Colonic mucosa (tissue), 4 donors: ENCODE measurements around the gene HHIP. TPM values are rescaled to one million over a fixed set of nuclear protein-coding genes. Genes with fewer than 3 reads are reported as not detected.
A peak's percentile ranks its signal among the peaks of the same experiment; 100 is the strongest.

ENCODE experiments used
- DNase-seq: peaks from one replicate; pipeline ENCODE4 v3.0.0-alpha.2; 2020
- H3K27ac ChIP-seq: fragments of 200-600 bp; one replicate; pipeline ENCODE4 v1.8.0; 2021
- H3K27me3 ChIP-seq: fragments of 200-600 bp; one replicate; pipeline ENCODE4 v1.8.0; 2021
- H3K36me3 ChIP-seq: fragments of 200-600 bp; one replicate; pipeline ENCODE4 v1.8.0; 2021
- H3K4me1 ChIP-seq: fragments of 200-600 bp; one replicate; pipeline ENCODE4 v1.8.0; 2021; ENCODE audit warnings: mild to moderate bottlenecking
- H3K4me3 ChIP-seq: fragments of 200-600 bp; one replicate; pipeline ENCODE4 v1.8.0; 2021
- H3K9ac ChIP-seq, 2 donors: one replicate each; pipeline ENCODE4 v1.7.0; 2013; ENCODE audit warnings: control low read depth in 2 of 2, low read depth in 2 of 2, low read length in 2 of 2
- H3K9me3 ChIP-seq: fragments of 200-600 bp; one replicate; pipeline ENCODE4 v1.8.0; 2021
- intact Hi-C: fragments of 100-400 bp; cut with DNase I; formaldehyde crosslinking; loops from one replicate; pipeline ENCODE4 v1.14.1; 2022
- total RNA-seq, 2 donors: library from RNA; stranded (reverse); fragmentation: NEBNext Ultra II Directional in 1 of 2; extraction: Animal tissue kit (Norgen Biotek cat#: 25700) in 1 of 2; gene quantifications; one replicate each; pipeline ENCODE4 v1.2.1, GENCODE V29; 2021
- TF ChIP-seq, protein P1 (sequence below): fragments of 200-600 bp; IDR thresholded peaks from one replicate; pipeline ENCODE4 v1.8.0; 2022; ENCODE audit warnings: antibody characterized with exemption, mild to moderate bottlenecking
- donor health status: healthy.
- donor health status: DM: no; HTN: no; CAD: no.
- donor health status: DM: no; HTN: no; CAD: no.

The HHIP gene
- total RNA-seq, 2 donors from 2014 or later: 4.2 to 5.9 TPM

DNA sequence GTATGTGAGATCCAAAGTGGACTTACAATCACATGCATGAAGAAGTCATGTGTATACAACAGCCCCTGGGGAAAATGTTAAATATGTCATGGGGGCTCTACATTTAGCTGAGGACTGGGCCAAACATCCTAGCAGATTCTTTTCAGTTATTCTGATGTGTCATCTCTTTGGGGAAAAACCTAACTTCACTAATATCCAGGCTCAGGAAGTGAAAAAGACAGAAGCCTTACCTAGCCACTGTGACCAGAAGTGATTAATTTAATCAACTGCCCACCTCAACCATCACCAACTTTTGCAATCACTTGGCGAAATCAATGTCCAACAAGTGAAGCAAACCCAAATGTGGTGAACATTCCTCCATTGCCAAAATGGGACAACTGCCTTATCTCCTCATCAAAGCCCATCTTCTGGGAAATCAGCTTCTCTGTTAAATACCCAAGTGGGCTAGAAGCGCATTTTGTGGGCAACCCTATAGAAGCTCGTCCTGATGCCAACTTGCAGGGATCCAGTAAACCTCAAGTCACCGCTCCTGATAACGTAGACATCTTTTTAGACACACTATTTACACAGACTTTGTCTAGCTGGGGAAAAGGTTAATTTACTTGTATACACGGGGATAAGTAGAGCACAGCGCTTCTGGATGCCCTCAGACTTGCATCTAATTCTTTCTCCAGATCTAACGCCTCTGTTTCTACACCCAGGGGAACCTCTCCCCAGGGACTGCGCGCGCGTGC lies 1.4 kb upstream of the HHIP start:
- no peak for DNase-seq
- H3K27ac ChIP-seq: no peak overlapping the region
- H3K4me1 ChIP-seq: no peaks in the 10 kb centered on the region
- H3K4me3 ChIP-seq: no peak overlapping the region
- no peaks in the 10 kb centered on the region for H3K36me3 ChIP-seq
- TF ChIP-seq, protein P1, sequence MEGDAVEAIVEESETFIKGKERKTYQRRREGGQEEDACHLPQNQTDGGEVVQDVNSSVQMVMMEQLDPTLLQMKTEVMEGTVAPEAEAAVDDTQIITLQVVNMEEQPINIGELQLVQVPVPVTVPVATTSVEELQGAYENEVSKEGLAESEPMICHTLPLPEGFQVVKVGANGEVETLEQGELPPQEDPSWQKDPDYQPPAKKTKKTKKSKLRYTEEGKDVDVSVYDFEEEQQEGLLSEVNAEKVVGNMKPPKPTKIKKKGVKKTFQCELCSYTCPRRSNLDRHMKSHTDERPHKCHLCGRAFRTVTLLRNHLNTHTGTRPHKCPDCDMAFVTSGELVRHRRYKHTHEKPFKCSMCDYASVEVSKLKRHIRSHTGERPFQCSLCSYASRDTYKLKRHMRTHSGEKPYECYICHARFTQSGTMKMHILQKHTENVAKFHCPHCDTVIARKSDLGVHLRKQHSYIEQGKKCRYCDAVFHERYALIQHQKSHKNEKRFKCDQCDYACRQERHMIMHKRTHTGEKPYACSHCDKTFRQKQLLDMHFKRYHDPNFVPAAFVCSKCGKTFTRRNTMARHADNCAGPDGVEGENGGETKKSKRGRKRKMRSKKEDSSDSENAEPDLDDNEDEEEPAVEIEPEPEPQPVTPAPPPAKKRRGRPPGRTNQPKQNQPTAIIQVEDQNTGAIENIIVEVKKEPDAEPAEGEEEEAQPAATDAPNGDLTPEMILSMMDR: no peak
- intact Hi-C loops: no loop called here
- no peaks in the 10 kb centered on the region for H3K9me3 ChIP-seq
- H3K27me3 ChIP-seq: peaks cover 25% of the 10 kb centered on the region
- H3K9ac ChIP-seq: no peak overlapping the region

- no peaks in the 10 kb centered on the region for H3K36me3 ChIP-seq
- no peaks in the 10 kb centered on the region for H3K4me1 ChIP-seq
- intact Hi-C loops: no loop called here
- H3K27ac ChIP-seq: no peak overlapping the region
- no peak overlapping the region for H3K9ac ChIP-seq
- H3K4me3 ChIP-seq: peak overlapping the region; percentile 27
- TF ChIP-seq, protein P1: no peak
- DNase-seq: no peak
- H3K9me3 ChIP-seq: no peaks in the 10 kb centered on the region
- H3K27me3 ChIP-seq: peaks cover 25% of the 10 kb centered on the region
These were observed 790 bp upstream of the HHIP start for GRCh38 chr4:144645102-144645630.

DNA sequence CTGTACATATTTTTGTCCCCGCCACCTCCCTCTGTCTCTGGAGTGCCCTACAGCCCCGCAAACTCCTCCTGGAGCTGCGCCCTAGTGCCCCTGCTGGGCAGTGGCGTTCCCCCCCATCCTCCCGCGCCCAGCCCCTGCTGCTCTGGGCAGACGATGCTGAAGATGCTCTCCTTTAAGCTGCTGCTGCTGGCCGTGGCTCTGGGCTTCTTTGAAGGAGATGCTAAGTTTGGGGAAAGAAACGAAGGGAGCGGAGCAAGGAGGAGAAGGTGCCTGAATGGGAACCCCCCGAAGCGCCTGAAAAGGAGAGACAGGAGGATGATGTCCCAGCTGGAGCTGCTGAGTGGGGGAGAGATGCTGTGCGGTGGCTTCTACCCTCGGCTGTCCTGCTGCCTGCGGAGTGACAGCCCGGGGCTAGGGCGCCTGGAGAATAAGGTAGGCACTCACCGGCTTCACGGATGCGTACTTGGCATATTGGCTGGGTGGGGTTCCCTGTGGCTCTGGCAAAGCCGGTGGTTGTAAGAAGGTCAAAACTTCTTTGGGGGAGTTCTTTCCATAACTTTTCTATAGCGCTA lies 653 bp downstream of the HHIP start:
- TF ChIP-seq, protein P1: no peak
- Histone ChIP-seq H3K4me3 (peak overlapping the region; percentile 27), H3K27me3 (peaks cover 25% of the 10 kb centered on the region), H3K4me1 (no peaks in the 10 kb centered on the region), H3K27ac (no peak overlapping the region), H3K36me3 (no peaks in the 10 kb centered on the region), H3K9ac (peak overlapping the region in 1 of 2 donors; percentile 28), H3K9me3 (no peaks in the 10 kb centered on the region)
- no peak for DNase-seq
- intact Hi-C loops: no loop called here

DNA sequence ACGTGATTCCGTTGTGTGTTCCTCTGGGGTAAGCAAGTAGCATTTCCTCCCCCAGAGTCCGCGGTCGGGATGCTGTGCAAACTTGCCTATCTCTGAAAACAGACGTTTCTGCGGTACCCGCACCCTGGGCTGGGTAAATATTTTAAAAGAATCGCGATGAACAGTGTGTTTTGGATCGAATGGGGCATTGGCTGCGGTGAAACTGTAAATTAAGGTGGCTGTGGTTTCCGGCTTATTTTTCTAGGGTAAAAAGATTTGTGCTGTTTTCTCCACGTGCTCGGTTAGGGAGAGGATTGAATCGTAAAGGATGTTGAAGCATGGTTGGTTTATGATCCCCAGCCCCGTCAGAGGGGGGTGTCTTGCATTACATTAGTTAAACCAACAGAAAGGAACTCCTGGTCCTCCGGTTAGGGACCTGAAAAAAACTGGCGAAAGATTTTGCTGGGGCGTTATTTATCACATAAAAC lies 1.2 kb downstream of the HHIP start:
- Histone ChIP-seq H3K36me3 (no peaks in the 10 kb centered on the region), H3K4me3 (peak overlapping the region; percentile 27), H3K4me1 (no peaks in the 10 kb centered on the region), H3K27ac (no peak overlapping the region), H3K27me3 (peaks cover 25% of the 10 kb centered on the region), H3K9me3 (no peaks in the 10 kb centered on the region), H3K9ac (peak overlapping the region in 1 of 2 donors; percentile 14)
- intact Hi-C loops: no loop called here
- TF ChIP-seq, protein P1: no peak
- no peak for DNase-seq

GRCh38 chr4:144647590-144647989 lies 1.6 kb downstream of the HHIP start:
- Histone ChIP-seq H3K27me3 (peaks cover 25% of the 10 kb centered on the region), H3K4me1 (no peaks in the 10 kb centered on the region), H3K27ac (no peak overlapping the region), H3K9ac (peak overlapping the region in 1 of 2 donors; percentile 14), H3K4me3 (no peak overlapping the region), H3K9me3 (no peaks in the 10 kb centered on the region), H3K36me3 (no peaks in the 10 kb centered on the region)
- TF ChIP-seq, protein P1: no peak
- no peak for DNase-seq
- intact Hi-C loops: no loop called here
